Astrocyte (in vitro differentiated cells and primary cell): ENCODE data around the gene ATP6V0D1. TPM values are rescaled to one million over a fixed set of nuclear protein-coding genes. Genes with fewer than 3 reads are reported as not detected.

Experiments used
- DNase-seq: peaks from one replicate; pipeline ENCODE4 v3.0.0-alpha.2; 2010; ENCODE audit warnings: low read depth
- FAIRE-seq: peaks from 2 replicates; lab custom pipeline; 2011; peaks lifted over from hg19 to GRCh38; lab: Jason Lieb, UNC
- H2AFZ ChIP-seq: 2 replicates; pipeline ENCODE4 v1.6.0; 2012; ENCODE audit warnings: low read depth, low read length, inconsistent platforms
- H3K27ac ChIP-seq: 2 replicates; pipeline ENCODE4 v1.5.1; 2011; ENCODE audit warnings: low read depth, low read length, inconsistent platforms
- H3K27me3 ChIP-seq: 2 replicates; pipeline ENCODE4 v1.6.0; 2011; ENCODE audit warnings: low read length, inconsistent platforms; ENCODE audit not compliant: insufficient read depth
- H3K36me3 ChIP-seq: 2 replicates; pipeline ENCODE4 v1.5.1; 2011; ENCODE audit warnings: low read length, inconsistent platforms; ENCODE audit not compliant: insufficient read depth
- H3K4me1 ChIP-seq: 2 replicates; pipeline ENCODE4 v1.5.1; 2011; ENCODE audit warnings: low read length, inconsistent platforms; ENCODE audit not compliant: insufficient read depth
- H3K4me2 ChIP-seq: 2 replicates; pipeline ENCODE4 v1.6.0; 2012; ENCODE audit warnings: low read length, inconsistent platforms
- H3K4me3 ChIP-seq: 2 replicates; pipeline ENCODE4 v1.5.1; 2011; ENCODE audit warnings: low read depth, mild to moderate bottlenecking, low read length, inconsistent platforms; ENCODE audit not compliant: insufficient read depth
- H3K79me2 ChIP-seq: 2 replicates; pipeline ENCODE4 v1.6.0; 2012; ENCODE audit warnings: mild to moderate bottlenecking, low read length, inconsistent platforms; ENCODE audit not compliant: insufficient read depth
- H3K9ac ChIP-seq: 2 replicates; pipeline ENCODE4 v1.6.0; 2012; ENCODE audit warnings: mild to moderate bottlenecking, low read length, inconsistent platforms
- H3K9me3 ChIP-seq: 2 replicates; pipeline ENCODE4 v1.5.1; 2012; ENCODE audit warnings: low read depth, mild to moderate bottlenecking, low read length, inconsistent platforms; ENCODE audit not compliant: insufficient read depth
- H4K20me1 ChIP-seq: 2 replicates; pipeline ENCODE4 v1.6.0; 2012; ENCODE audit warnings: low read length, inconsistent platforms; ENCODE audit not compliant: insufficient read depth
- H3K27ac Mint-ChIP-seq: one replicate; pipeline ENCODE4 v1.8.0; 2021; ENCODE audit warnings: mild to moderate bottlenecking, mixed read lengths; ENCODE audit not compliant: unreplicated experiment
- H3K27me3 Mint-ChIP-seq: one replicate; pipeline ENCODE4 v1.8.0; 2021; ENCODE audit warnings: low read depth, mixed read lengths; ENCODE audit not compliant: unreplicated experiment
- H3K36me3 Mint-ChIP-seq: one replicate; pipeline ENCODE4 v1.8.0; 2021; ENCODE audit warnings: low read depth, mixed read lengths; ENCODE audit not compliant: unreplicated experiment
- H3K4me1 Mint-ChIP-seq: one replicate; pipeline ENCODE4 v1.8.0; 2021; ENCODE audit warnings: low read depth, mixed read lengths; ENCODE audit not compliant: unreplicated experiment
- H3K4me3 Mint-ChIP-seq: one replicate; pipeline ENCODE4 v1.8.0; 2021; ENCODE audit warnings: mild to moderate bottlenecking, moderate library complexity, mixed read lengths; ENCODE audit not compliant: unreplicated experiment
- H3K9me3 Mint-ChIP-seq: one replicate; pipeline ENCODE4 v1.8.0; 2021; ENCODE audit warnings: mild to moderate bottlenecking, mixed read lengths; ENCODE audit not compliant: unreplicated experiment
- CTCF ChIP-seq: IDR thresholded peaks from 2 replicates; pipeline ENCODE4 v1.5.1; 2011; ENCODE audit warnings: low read depth, mild to moderate bottlenecking, inconsistent platforms, low read length, moderate library complexity; ENCODE audit not compliant: insufficient read depth
- EZH2 ChIP-seq: IDR thresholded peaks from 2 replicates; pipeline ENCODE4 v1.6.1; 2012; ENCODE audit warnings: mild to moderate bottlenecking, low read length, inconsistent platforms; ENCODE audit not compliant: insufficient read depth
- total RNA-seq: library from RNA; stranded (reverse); gene quantifications from 2 replicates; pipeline ENCODE4 v1.2.1, GENCODE V29; 2021

ATP6V0D1 gene
- total RNA-seq, 1 donor from 2014 or later: 114 TPM

- H3K36me3 ChIP-seq: no peaks in the 10 kb centered on the region
- H3K9ac ChIP-seq: no peak overlapping the region
- no peak overlapping the region for H2AFZ ChIP-seq
- H3K27me3 Mint-ChIP-seq: peaks cover 55% of the 10 kb centered on the region
- FAIRE-seq (no peak), DNase-seq (no peak)
- H3K4me1 Mint-ChIP-seq: peaks cover 8% of the 10 kb centered on the region
- peaks cover 23% of the 10 kb centered on the region for H4K20me1 ChIP-seq
- H3K4me3 Mint-ChIP-seq: no peak overlapping the region
- H3K79me2 ChIP-seq: no peaks in the 10 kb centered on the region
- H3K4me2 ChIP-seq: no peak overlapping the region
- no peak for TF ChIP-seq EZH2
- peak; percentile 68 for TF ChIP-seq CTCF
- peaks cover 4% of the 10 kb centered on the region for H3K4me1 ChIP-seq
- H3K9me3 ChIP-seq: no peaks in the 10 kb centered on the region
- H3K4me3 ChIP-seq: no peak overlapping the region
- H3K27me3 ChIP-seq: peaks cover 49% of the 10 kb centered on the region
- H3K36me3 Mint-ChIP-seq: peaks cover 6% of the 10 kb centered on the region
- peaks cover 2% of the 10 kb centered on the region for H3K9me3 Mint-ChIP-seq
- no peak overlapping the region for H3K27ac Mint-ChIP-seq
- H3K27ac ChIP-seq: no peak overlapping the region
Measured at GRCh38 chr16:67428146-67428731, 52.7 kb downstream of the ATP6V0D1 start.

- DNase-seq (no peak), FAIRE-seq (no peak)
- Histone ChIP-seq H3K79me2 (no peaks in the 10 kb centered on the region), H3K4me1 (peaks cover 4% of the 10 kb centered on the region), H2AFZ (no peak overlapping the region), H3K9ac (no peak overlapping the region), H3K4me3 (no peak overlapping the region), H3K9me3 (no peaks in the 10 kb centered on the region), H3K27ac (no peak overlapping the region), H4K20me1 (peaks cover 17% of the 10 kb centered on the region), H3K4me2 (no peak overlapping the region), H3K27me3 (peaks cover 49% of the 10 kb centered on the region), H3K36me3 (no peaks in the 10 kb centered on the region)
- Mint-ChIP-seq H3K36me3 (no peaks in the 10 kb centered on the region), H3K4me3 (peak overlapping the region; percentile 21), H3K9me3 (no peaks in the 10 kb centered on the region), H3K27ac (no peak overlapping the region), H3K4me1 (peaks cover 5% of the 10 kb centered on the region), H3K27me3 (peaks cover 52% of the 10 kb centered on the region)
- TF ChIP-seq CTCF: no peak
- TF ChIP-seq EZH2: no peak
Measured at GRCh38 chr16:67426950-67427349, 54.0 kb downstream of the ATP6V0D1 start.

- no peak overlapping the region for H3K27ac ChIP-seq
- Mint-ChIP-seq H3K4me3 (no peak overlapping the region), H3K27ac (no peak overlapping the region), H3K36me3 (no peaks in the 10 kb centered on the region), H3K4me1 (peaks cover 5% of the 10 kb centered on the region), H3K9me3 (no peaks in the 10 kb centered on the region), H3K27me3 (peaks cover 50% of the 10 kb centered on the region)
- DNase-seq (no peak), FAIRE-seq (no peak)
- H3K79me2 ChIP-seq: no peaks in the 10 kb centered on the region
- H4K20me1 ChIP-seq: peaks cover 11% of the 10 kb centered on the region
- H3K36me3 ChIP-seq: no peaks in the 10 kb centered on the region
- H3K4me3 ChIP-seq: no peak overlapping the region
- no peaks in the 10 kb centered on the region for H3K9me3 ChIP-seq
- H3K27me3 ChIP-seq: peaks cover 44% of the 10 kb centered on the region
- no peak overlapping the region for H2AFZ ChIP-seq
- no peak overlapping the region for H3K4me2 ChIP-seq
- no peak overlapping the region for H3K9ac ChIP-seq
- H3K4me1 ChIP-seq: peaks cover 4% of the 10 kb centered on the region
- TF ChIP-seq EZH2 (no peak), CTCF (no peak)
Measured at GRCh38 chr16:67426022-67426421, 54.9 kb downstream of the ATP6V0D1 start.
